ENCODE data around the gene WHRN.
A peak's percentile ranks its signal among the peaks of the same experiment; 100 is the strongest.

Gene WHRN

DNA sequence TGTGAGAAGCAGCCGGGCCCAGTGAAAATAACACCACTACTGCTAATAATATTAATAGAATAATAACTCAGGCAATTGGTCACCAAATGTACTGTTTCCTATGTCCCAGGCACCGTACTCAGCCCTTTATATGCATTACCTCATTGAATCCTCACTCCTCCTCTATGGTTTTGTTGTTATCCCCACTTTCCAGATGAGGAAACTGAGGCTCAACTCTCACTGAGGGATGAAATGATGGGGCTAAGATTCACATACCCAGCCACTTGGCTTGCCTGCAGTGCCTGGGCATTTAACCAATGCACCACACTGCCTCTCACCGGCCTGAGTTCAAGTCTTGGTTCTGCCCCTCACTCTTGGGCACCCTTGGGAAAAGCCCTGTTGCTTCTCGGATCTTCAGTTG lies 34.1 kb downstream of the WHRN start:
- no peak for DNase-seq (ENCODE audit: low spot score)

DNA sequence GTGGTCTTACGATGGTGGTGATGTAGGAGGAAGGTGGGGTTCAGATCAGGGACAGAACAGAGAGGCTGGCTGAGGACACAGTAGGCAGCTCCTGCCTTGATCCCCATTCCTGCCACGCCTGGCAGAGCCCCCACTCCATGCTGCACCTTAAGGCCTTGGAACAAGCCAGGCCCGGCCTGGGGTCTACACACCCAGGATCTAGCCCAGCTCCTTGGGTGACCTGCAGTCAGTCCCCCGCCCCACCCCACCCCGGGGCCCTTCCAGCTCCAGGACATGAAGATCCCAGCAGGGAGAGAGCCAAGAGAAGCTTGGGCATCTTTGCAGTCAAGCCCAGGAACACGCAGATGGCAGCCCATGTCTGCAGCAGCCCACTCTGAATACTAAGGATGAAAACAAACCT lies 34.7 kb downstream of the WHRN start:
- no peak for DNase-seq (ENCODE audit: low spot score)

DNA sequence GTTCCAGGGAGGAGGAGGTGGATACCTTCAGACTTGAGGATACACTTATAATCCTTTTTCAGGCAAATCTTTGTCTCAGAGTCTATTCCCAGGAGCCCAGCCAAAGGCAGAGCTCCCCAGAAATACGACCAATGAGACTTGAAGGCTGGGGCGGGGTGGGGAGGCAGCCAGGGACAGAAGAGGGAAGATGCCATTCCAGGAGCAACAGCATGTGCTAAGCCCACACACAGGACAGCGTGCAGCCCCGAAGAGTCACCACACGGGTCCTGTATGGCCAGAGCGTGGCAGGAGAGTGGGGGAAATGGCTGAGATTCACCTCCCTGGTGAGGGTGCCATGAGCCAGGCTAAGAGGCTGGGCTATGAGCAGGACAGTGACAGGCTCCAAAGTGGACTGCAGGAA lies 35.2 kb downstream of the WHRN start:
- DNase-seq (ENCODE audit: low spot score), result no peak

DNA sequence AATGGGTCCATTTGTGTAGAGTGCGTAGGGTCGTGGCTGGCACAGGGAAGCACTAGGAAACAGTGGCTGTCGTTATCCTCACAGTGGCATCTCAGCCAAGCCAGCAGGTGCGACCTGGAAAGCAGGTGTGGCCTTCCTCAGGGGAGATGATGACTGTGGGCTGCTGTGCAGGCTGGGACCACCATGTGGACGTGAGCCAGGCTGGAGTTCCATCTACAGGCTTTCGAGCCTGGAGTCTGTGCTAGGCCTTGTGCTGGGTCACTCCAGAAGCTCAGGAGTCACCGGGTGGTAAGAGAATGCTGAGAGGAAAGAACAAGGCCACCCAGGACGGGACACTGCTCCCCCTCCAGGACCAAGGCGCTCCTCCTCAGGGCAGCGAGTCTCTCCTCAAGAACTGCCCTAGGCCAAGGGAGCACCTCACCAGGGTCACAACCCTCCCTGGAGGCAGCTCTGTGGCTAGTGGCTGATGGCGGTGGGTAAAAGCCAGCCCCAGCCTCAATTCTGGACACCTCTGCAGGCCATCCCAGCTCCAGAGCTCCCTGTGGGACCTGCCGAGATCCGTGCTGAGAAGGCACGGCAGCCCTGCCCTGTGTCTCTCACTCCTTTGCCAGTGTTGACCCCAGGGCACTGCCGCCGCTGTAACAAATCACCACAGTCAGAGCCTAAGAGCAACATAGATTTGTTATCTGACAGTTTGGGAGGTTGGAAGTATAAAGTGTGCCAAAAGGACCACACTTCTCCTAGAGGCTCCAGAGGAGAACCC lies 36.0 kb downstream of the WHRN start:
- no peak for DNase-seq (ENCODE audit: low spot score)

DNA sequence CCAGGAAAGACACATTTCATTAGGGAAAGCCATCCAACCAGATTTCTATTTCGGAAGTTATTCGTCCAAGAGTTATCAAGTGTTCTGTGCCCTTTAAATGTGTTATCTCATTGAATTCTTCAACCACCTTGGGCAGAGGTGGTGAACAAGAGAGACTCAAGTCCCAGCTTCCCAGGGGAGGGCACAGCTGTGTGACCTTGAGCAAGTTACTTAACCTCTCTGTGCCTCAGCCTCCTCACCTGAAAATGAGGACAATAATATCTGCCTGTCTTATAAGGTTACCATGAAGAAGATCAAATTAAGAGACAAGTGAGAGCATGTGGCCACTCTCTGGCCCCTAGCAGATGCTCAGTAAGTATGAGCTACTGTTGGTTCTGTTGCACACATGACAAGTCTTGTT lies 37.4 kb downstream of the WHRN start:
- DNase-seq (ENCODE audit: low spot score), result no peak

DNA sequence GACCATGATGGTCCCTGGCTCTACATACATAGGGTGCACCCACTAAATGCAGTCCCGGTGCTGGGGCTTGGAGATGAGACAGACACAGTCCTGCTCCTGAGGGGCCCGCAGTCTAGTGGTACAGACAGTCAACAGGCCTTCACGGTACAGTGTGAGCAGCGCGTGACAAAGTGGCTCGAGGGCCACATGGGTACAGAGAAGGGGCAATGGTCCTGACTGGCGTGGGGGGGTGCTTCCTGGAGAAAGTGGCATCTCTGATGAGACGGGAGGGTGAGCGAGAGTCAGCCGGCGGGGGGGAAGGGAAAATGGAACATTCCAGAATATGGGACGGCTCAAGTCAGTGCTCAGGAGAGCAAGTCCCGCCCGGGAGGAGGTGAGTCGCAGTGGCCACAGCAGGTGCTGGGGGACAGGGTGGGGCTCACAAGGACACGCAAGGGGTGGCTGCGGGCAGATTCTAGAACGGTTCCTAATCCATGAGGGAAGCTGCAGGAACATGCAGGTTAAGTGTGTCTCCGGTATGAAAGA lies 38.0 kb downstream of the WHRN start:
- no peak for DNase-seq (ENCODE audit: low spot score)

DNA sequence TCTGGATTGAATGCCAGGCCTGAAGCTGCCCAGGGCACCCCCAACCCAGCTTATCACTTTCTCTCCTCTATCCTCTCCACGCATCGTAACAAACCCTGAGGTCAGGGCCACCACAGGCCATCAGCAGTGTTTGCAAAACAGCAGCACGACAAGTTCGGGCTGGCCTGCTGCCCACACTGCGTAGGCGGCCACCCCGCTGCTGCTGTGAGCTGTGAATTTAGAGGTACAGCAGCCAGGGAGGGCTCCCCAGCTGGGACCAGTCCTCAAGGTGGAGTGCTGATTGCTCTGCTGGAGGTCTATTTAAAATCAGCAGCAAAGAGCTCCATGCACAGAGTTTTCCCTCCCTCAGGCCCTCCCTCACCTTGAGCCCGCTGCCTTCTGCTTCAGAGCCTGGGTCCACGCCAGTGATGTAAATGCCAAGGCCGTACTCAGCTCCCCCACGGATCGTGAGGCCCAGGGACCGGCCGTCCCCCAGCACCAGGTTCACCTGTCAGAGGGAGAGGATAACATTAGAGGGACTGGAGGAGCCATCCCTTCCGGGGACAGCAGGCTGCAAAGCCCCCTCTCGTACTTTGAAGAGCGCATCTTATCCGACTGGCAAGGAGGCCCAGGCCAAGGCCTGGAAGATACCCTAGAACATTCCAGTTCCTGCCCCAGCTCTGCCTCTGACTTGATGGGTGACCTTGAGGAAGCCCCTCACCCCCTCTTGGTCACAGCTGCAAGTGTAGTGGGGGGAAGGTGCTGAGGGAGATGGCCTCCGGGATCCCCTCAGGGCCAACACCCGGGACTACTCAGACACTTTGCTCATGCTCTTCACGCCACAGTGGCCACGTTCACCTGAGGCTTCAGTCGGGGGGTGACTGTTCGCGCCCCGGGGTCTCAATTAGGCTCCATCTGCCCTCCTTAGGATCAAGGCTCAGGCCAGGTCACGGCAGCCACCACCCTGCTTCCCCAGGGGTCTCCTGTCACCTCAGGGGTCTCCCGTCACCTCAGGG lies 39.1 kb downstream of the WHRN start:
- no peak for DNase-seq (ENCODE audit: low spot score)

DNA sequence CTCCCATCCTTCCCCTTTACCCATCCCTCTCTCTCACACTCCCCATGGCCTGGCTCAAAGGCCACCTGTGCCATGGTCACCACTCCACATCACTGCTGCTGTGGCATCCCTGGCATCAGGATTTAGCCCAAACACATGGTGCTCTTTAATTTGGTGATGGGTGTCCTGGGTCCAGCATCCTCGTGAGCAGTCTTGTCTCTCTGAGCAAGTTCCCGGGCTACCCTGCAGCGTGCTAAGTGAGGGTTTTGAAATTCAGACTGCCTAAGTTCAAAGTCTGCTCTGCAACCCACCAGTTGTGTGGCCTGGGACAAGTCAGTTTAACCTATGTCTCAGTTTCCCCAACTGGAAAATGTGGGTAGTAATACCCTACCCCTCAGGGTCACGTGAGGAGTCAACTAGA lies 39.9 kb downstream of the WHRN start:
- no peak for DNase-seq (ENCODE audit: low spot score)

DNA sequence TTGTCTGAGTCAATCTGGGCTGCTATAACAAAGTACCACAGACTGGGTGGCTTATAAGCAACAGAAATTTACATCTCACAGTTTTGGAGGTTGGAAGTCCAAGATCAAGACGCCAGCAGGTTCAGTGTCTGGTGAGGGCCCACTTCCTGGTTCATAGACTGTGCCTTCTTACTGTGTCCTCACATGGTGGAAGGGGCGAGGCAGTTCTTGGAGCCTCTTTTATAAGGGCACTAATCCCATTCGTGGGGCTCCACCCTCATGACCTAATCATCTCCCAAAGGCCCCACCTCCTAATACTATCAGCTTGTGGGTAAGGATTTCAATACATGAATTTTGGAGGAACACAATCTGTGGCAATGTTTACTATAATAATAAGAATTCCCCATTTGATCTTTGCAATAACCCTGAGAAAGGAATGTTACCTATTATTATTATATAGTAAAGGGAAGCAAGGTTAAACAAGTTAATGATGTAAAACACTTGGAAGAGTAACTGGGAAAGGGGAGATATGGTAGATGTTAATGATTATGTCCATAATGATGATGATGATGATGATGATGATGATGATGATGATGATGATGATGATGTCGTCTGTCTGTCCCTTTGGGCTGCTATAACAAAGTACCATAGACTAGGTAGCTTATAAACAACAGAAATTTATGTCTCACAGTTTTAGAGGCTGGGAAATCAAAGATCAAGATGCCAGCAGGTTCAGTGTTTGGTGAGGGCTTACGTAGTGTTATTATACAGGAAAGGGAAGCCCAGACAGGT lies 40.8 kb downstream of the WHRN start:
- DNase-seq (ENCODE audit: low spot score), result no peak

DNA sequence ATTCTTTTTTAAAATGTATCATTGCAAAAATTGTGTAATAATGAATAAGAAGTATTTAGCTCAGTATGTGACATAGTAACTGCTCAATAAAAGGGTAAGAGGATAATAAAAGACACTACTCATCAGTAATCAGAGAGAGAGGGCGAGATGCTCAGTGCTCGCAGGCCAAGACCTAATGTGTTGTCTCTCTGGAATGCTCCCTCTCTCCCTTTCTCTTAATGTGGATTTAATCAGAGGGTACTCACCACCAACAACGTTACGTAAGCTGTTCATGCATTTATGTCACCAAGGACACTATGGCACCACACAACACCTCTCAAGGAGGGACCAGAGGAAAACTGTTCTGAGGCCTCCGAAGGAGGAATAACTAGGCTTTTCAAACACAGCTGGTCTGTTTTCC lies 42.5 kb downstream of the WHRN start:
- peak; percentile 43 for DNase-seq (ENCODE audit: low spot score)

DNA sequence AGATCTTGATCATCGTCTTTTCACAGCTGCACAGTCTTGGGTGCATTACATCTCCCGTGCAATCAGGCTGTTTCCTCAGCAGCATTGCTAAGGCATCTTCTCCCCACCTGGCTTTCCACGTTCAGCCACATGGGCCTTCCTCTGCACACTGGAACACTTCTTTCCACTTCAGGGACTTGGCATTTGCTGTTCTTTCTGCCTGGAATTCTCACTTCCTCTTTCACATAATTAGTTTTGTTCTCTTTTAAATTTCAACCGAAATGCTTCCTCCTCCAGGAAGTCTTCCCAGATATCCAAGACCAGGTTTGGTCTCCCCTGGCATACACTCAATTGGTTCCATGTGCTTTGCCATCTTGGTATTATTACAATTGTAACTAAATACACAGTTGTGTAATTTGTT lies 43.8 kb downstream of the WHRN start:
- DNase-seq (ENCODE audit: low spot score), result no peak

DNA sequence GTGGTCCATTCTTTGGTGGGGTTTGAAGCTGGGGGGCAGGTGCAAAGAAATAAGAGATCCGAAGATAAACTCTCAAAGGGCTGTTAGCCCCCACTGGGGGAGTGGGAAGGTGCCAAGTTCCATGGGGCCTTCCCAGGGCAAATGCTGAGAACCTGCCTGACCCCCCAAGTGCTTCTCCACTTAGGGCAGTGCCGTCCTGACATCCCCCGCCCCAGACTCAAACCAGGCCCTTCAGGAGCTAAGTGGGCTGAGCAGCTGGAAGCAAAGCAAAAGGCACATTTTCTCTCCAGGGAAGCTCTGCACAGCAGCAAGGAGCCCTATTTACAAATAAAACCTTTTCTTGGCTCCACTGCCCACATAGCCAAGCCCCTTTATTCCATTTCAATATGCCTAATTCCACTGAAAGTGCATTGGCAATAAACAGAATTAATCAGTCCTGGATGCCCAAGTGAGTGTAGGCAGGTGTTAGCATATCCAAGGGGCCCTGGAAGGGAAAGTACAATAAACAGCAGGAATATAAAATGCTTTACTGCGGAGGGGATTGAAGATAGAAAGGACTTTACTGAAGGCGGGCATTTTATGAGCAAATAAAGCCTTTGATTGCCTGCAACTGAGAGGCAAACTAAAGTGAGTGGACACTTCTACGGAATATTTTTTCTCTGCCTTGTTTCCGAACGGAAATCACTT lies 44.6 kb downstream of the WHRN start:
- no peak for DNase-seq (ENCODE audit: low spot score)

DNA sequence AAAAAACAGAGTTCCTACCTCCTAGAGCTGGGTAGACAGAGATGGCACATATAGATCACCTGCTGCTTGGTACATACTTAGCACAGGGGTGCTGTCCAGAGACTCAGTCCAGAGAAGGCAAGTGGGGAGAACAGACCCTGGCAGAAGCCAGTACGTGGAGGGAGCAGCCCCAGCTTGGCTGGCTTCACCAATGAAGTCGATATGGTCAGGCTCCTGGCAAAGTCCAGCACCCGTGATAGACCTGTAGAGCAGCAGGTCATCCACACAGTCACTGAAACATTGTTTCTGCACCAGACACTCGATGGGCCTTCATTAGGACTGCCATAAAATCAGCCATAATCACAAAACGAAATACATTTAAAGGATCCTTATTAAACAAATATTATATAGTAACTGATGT lies 45.8 kb downstream of the WHRN start:
- DNase-seq (ENCODE audit: low spot score), result no peak

DNA sequence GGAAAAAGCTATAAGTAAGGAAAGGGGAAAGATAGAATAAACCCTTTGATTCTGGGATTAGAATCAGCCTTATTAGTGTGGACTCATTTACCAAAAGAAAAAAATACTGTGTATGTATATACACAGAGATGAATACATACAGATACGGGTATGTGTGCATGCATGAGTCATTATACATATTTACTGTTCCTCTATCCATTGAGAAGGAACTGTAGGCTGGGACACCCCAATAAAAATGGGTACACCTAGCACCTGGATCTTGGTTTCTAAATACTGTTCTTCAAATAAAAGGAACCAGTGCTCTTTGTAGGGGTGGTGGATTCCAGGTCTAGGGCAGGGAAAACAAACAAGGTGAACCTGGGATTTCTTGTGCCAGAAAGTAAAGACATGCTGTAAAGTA lies 48.3 kb downstream of the WHRN start:
- DNase-seq (ENCODE audit: low spot score), result no peak

DNA sequence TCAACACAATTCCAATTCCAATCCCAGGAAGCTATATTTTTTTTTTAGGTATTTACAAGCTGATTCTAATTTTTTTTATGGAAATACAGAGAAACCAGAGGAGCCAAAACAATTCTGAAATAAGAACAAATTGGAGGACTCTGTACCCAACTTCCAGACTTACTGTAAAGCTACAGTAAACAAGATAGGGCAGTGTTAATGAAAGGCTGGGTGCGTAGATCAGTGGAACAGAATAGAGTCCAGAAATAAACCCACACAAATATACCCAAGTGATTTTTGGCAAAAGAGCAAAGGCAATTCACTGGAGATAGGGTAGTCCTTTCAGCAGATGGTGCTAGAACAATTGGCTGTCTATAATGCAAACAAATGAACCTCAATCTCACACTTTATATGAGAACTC lies 50.6 kb downstream of the WHRN start:
- DNase-seq (ENCODE audit: low spot score), result no peak

DNA sequence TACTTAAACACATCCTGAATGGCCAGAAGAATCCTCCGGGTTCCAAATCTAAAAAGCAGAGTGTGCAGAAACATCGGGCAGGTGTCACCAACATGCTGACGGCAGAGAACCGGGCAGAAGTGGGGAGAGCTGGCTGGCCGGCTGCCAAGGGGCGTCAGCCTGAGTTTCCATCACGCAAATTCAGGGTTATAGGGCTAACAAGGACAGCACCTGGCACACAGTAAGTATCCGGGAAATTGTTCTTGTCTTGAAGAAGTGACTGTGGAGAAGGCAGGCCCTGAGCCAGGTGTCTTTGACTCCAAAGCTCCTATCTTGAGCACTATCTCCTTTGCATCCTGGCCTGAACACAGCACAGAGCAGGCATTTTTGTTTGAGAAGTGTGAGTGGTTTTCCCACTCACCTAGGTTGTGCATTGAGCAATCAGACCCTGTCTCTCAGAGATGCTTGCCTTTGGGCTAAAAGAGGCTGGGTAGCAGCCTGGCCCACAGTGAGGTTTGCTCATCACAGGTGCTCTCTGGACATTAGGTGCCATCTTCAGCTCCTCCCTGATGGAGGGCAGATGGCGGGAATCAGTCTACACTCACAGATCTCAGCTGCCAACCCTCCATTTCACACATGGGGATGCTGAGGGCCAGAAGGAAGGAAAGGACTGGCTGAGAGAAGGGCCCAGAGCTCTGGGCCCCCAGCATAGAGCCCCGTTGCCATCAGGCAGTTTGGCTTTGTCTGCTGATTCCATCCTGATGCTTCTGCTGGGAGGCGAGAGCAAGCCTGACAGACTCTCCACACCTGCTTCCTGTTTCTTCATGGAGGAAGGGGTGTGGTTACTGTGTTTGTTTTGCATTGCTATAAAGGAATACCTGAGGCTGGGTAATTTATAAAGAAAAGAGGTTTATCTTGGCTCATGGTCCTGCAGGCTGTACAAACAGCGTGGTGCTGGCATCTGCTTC lies 52.8 kb downstream of the WHRN start:
- DNase-seq (ENCODE audit: low spot score), result no peak

DNA sequence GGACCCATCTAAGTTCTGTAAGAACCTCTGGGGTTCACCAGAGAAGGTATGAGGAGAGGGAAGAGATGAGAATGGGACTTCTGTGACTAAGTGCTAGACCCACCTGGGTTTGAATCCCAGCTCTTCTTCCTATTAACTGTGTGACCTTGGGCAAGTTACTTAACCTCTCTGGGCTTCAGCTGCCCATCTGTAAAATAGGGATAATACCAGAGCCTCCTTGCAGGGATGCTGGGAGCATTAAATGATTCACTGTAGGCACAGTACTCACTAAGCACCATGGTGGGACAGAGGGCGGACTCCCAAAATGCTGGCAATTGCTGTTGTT lies 53.6 kb downstream of the WHRN start:
- no peak for DNase-seq (ENCODE audit: low spot score)

DNA sequence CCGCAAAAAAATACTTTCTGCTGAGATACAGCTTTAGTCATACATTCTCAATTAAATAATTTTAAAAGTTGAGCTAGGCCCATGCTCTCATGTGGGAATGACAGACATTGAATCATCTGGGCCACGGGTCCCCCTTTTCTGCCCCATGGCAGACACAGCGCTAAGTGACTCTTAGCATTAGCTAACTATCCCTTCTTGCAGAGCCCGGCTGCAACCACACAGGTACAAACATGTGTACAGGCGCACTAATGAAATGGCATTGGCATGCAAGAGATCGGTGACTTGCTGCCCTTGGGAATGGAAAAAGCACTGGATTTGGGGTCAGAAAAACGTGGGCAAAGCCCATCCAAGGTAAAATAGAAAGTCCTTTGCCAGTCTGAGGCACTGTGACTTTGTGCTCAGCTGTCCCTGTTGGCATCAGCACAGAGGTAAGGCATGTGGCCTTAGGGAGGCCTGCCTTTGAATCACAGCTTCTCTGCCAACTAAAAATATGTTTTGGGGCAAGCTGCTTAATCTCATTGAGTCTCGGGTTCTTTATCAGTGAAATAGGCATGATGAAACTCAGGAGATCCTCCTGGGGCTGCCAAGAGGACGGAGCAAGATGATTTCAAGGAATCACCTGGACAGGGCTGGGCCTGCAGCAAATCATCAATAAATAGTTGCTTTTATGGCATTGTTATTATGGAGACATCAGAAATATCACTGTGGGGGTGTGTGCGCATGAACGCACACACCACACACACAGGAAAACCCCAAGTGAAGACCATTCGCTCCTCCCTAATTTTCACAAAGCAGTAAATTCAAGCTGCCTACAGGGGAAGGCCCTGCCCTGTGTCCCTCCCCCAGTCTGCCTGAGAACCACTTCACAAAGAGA lies 54.2 kb downstream of the WHRN start:
- no peak for DNase-seq (ENCODE audit: low spot score)

DNA sequence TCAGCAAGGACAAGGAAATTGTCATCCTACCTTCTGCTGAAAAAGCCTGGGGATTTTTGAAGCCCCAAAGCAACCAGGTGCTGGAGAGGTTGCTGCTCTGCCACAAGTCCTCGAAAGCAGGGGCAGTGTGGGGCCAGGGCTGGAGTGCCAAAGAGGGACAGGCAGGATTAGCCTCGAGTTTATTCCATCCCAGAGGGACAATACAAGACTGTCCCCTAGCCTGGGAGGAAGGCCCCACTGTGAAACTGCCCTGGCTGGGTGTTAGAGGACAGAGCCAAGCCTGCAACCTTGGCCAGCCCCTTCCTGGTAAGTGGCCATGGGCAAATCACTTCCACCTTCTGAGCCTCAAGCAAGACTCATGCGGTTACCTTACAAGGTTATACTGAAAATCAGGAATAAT lies 55.1 kb downstream of the WHRN start:
- DNase-seq (ENCODE audit: low spot score), result no peak

DNA sequence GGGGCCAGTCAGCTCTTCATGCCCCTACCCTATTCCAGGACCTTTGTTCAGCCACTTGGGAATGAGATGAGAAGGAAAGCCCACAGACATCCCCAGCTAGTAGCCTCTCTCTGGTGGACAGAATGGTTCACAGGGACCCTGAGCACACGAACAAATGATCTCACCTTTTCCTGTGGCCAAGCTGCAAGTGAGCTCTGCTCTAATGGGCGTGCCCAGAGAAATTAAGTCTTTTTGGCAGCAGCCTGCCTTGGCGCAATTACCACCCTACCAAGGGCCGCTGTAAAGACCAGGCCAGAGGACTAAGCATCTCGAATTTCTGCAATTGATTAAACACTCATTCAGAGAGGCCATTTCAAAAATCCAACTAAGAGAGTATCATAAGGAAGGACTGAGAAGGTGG lies 56.0 kb downstream of the WHRN start:
- no peak for DNase-seq (ENCODE audit: low spot score)

All from GM03348 (cell line).